Bronchial epithelial cell (primary cell): ENCODE data around the gene WDR76. TPM values are rescaled to one million over a fixed set of nuclear protein-coding genes. Genes with fewer than 3 reads are reported as not detected.
"Not testable (repeated sequence)": the region's sequence is repeated elsewhere in the genome, so short reads cannot be mapped to it uniquely, and the experiment has no call there.

Experiments
- DNase-seq: peaks from one replicate; pipeline ENCODE4 v3.0.0-alpha.2; 2010; ENCODE audit warnings: low read depth
- FAIRE-seq: peaks from 2 replicates; lab custom pipeline; 2011; peaks lifted over from hg19 to GRCh38; lab: Jason Lieb, UNC
- H3K27me3 ChIP-seq: 2 replicates; pipeline ENCODE4 v1.5.1; 2011; ENCODE audit warnings: low read length; ENCODE audit not compliant: control insufficient read depth, insufficient read depth
- H3K36me3 ChIP-seq: 2 replicates; pipeline ENCODE4 v1.5.1; 2011; ENCODE audit warnings: low read length; ENCODE audit not compliant: control insufficient read depth, insufficient read depth
- H3K4me3 ChIP-seq: 2 replicates; pipeline ENCODE4 v1.5.1; 2011; ENCODE audit warnings: mild to moderate bottlenecking, low read depth, low read length, control low read depth
- CTCF ChIP-seq: IDR thresholded peaks from 2 replicates; pipeline ENCODE4 v1.5.1; 2011; ENCODE audit warnings: mild to moderate bottlenecking, moderate library complexity, low read length, control low read depth, inconsistent platforms; ENCODE audit not compliant: insufficient read depth, severe bottlenecking
- total RNA-seq: library from RNA; depleted of rRNA; stranded (reverse); fragments of >200 nt; gene quantifications from 2 replicates; pipeline ENCODE4 v1.2.1, GENCODE V29; 2014

The WDR76 gene
- total RNA-seq, 1 donor from 2014 or later, result 2.1 TPM

DNA sequence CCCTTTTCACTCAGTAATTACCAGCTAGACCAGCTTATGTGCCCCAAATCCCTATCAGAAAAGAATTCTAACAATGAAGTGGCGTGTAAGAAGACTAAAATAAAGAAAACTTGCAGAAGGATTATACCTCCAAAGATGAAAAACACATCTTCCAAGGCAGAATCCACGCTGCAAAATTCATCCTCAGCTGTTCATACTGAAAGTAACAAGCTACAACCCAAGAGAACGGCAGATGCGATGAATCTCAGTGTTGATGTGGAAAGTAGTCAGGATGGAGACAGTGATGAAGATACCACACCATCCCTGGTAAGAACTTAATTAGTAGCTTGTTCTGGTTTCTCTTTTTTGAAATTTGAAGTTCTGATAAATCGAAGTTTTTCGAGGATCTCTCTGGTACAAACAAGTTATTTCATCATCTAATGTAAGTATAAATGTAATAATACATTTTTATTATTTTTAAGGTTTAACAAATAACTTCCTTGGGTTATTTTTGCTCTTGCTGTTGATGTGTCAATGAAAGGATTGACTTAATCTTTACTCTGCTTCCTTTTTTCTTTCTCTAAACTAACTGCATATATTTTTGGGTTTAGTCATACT, 1.4 kb downstream of the WDR76 start:
- H3K4me3 ChIP-seq, result no peak overlapping the region
- FAIRE-seq (no peak), DNase-seq (no peak)
- H3K27me3 ChIP-seq, result no peaks in the 10 kb centered on the region
- H3K36me3 ChIP-seq, result no peaks in the 10 kb centered on the region
- TF ChIP-seq CTCF, result no peak

DNA sequence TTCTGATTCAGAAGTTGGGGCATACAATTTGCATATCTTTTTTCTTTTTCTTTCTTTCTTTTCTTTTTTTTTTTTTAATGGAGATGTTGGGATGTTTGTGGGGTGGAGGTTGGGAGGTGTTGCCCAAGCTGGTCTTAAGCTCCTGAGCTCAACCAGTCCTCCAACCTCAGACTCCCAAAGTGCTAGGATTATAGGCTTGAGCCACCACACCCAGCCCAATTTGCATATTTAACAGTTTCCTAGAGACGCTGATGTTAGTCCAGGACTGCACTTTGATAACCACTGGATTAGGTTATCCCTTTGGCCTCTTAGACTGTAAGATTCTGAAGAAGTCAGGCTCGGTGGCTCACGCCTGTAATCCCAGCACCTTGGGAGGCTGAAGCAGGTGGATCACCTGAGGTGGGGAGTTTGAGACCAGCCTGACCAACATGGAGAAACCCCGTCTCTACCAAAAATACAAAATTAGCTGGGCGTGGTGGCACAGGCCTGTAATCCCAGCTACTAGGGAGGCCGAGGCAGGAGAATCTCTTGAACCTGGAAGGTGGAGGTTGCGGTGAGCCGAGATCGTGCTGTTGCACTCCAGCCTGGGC, 3.2 kb downstream of the WDR76 start:
- not testable (repeated sequence) for FAIRE-seq, H3K36me3 ChIP-seq, DNase-seq, H3K4me3 ChIP-seq, H3K27me3 ChIP-seq

- FAIRE-seq, H3K27me3 ChIP-seq, DNase-seq, H3K4me3 ChIP-seq, H3K36me3 ChIP-seq: not testable (repeated sequence)
Measured at GRCh38 chr15:43830691-43831275, 4.0 kb downstream of the WDR76 start.

GRCh38 chr15:43831519-43832052, 4.8 kb downstream of the WDR76 start:
- not testable (repeated sequence) for DNase-seq, H3K27me3 ChIP-seq, H3K4me3 ChIP-seq, H3K36me3 ChIP-seq, FAIRE-seq

- DNase-seq, H3K36me3 ChIP-seq, H3K4me3 ChIP-seq, H3K27me3 ChIP-seq, FAIRE-seq: not testable (repeated sequence)
Measured at GRCh38 chr15:43832485-43832884, 5.7 kb downstream of the WDR76 start.

GRCh38 chr15:43845421-43845820, 18.6 kb downstream of the WDR76 start:
- DNase-seq (no peak), FAIRE-seq (no peak)
- Histone ChIP-seq H3K36me3 (peaks cover under 1% of the 10 kb centered on the region), H3K27me3 (no peaks in the 10 kb centered on the region), H3K4me3 (no peak overlapping the region)
- TF ChIP-seq CTCF, result no peak

- Histone ChIP-seq H3K4me3 (no peak overlapping the region), H3K36me3 (no peaks in the 10 kb centered on the region), H3K27me3 (no peaks in the 10 kb centered on the region)
- no peak for FAIRE-seq
- TF ChIP-seq CTCF, result no peak
- no peak for DNase-seq
Measured at GRCh38 chr15:43851251-43851650, 24.4 kb downstream of the WDR76 start.

DNA sequence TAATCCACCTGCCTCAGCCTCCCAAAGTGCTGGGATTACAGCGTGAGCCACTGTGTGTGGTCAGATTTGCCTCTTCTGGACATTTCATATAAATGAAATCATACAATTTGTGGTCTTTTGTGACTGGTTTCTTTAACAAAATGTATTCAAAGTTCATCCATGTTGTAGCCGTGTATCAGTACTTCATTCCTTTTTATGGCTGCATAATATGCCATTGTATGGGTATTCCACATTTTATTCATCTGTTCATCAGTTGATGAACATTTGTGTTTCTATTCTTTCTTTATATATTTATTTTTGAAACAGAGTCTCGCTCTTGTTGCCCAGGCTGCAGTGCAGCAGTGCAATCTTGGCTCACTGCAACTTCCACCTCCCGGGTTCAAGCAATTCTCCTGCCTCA, 25.8 kb downstream of the WDR76 start:
- no peak overlapping the region for H3K4me3 ChIP-seq
- TF ChIP-seq CTCF, result no peak
- no peaks in the 10 kb centered on the region for H3K36me3 ChIP-seq
- no peaks in the 10 kb centered on the region for H3K27me3 ChIP-seq
- FAIRE-seq, result no peak
- DNase-seq, result no peak
